ENCODE data around the gene PRKN.

GRCh38 chr6:161959072-161959471 is 768.5 kb downstream of the PRKN start:
- TF ChIP-seq CTCF (IDR thresholded peaks at IDR 0.05; ENCODE audit: low read depth, low read length) = no peak
- no peak for TF ChIP-seq EZH2phosphoT487 (IDR thresholded peaks at IDR 0.05; ENCODE audit: low read depth)

All from OCI-LY3 (cell line).